K562 (cell line): Measurements from ENCODE around the gene IL12RB2. TPM values are rescaled to one million over a fixed set of nuclear protein-coding genes. Genes with fewer than 3 reads are reported as not detected.

Experiments used
- CBFA2T3 ChIP-seq: fragments of 450-650 bp; IDR thresholded peaks from 2 replicates; pipeline ENCODE4 v1.6.1; 2017
- CEBPG ChIP-seq, 3 experiments: fragments of 200-800 bp in 1 of 3; sonication (Bioruptor generic) in 1 of 3; sonication (generic) in 1 of 3; formaldehyde crosslinking in 1 of 3; IDR thresholded peaks in 2 of 3; conservative IDR thresholded peaks in 1 of 3; 2 replicates each; pipeline versions ENCODE4 v1.6.1 to v1.8.0; 2016 to 2022; ENCODE audit warnings: missing compliant biosample characterization in 2 of 3, missing genetic modification characterization in 2 of 3, mild to moderate bottlenecking in 1 of 3, missing genetic modification reagents in 1 of 3
- ELF4 ChIP-seq: fragments of 450-650 bp; formaldehyde crosslinking; IDR thresholded peaks from 2 replicates; pipeline ENCODE4 v1.4.0; 2022; ENCODE audit warnings: missing genetic modification characterization
- HNRNPUL1 ChIP-seq: fragments of 200-400 bp; formaldehyde crosslinking; IDR thresholded peaks from 2 replicates; pipeline ENCODE4 v1.6.1; 2017; ENCODE audit warnings: low read length
- IRF2 ChIP-seq: sonication (generic); formaldehyde crosslinking; IDR thresholded peaks from 2 replicates; pipeline ENCODE4 v1.8.1; 2022; ENCODE audit warnings: mild to moderate bottlenecking, missing genetic modification reagents
- KLF1 ChIP-seq: fragments of 450-650 bp; IDR thresholded peaks from 2 replicates; pipeline ENCODE4 v1.6.1; 2016; ENCODE audit warnings: missing genetic modification characterization, missing compliant biosample characterization
- NCOA6 ChIP-seq: fragments of 450-650 bp; IDR thresholded peaks from 2 replicates; pipeline ENCODE4 v1.6.1; 2017; ENCODE audit warnings: mild to moderate bottlenecking
- NELFE ChIP-seq: IDR thresholded peaks from 2 replicates; pipeline ENCODE4 v1.6.1; 2011; ENCODE audit warnings: mild to moderate bottlenecking; ENCODE audit not compliant: insufficient read depth, insufficient read length
- NR2F6 ChIP-seq: fragments of 450-650 bp; formaldehyde crosslinking; IDR thresholded peaks from 2 replicates; pipeline ENCODE4 v1.4.0; 2020; ENCODE audit warnings: mild to moderate bottlenecking
- PTBP1 ChIP-seq: fragments of 200-400 bp; formaldehyde crosslinking; IDR thresholded peaks from 2 replicates; pipeline ENCODE4 v1.6.1; 2017; ENCODE audit warnings: low read depth, low read length
- RB1 ChIP-seq: fragments of 450-650 bp; IDR thresholded peaks from 2 replicates; pipeline ENCODE4 v1.6.1; 2017; ENCODE audit warnings: low read depth, mild to moderate bottlenecking
- RBM25 ChIP-seq: fragments of 200-400 bp; formaldehyde crosslinking; IDR thresholded peaks from 2 replicates; pipeline ENCODE4 v1.6.1; 2018; ENCODE audit warnings: low read length, low read depth, moderate library complexity; ENCODE audit not compliant: severe bottlenecking
- SMARCA4 ChIP-seq: fragments of 450-650 bp; IDR thresholded peaks from 2 replicates; pipeline ENCODE4 v1.6.1; 2016
- SREBF1 ChIP-seq: fragments of 150-350 bp; IDR thresholded peaks from 2 replicates; pipeline ENCODE4 v1.6.1; 2014; ENCODE audit warnings: antibody characterized with exemption, low read depth, low read length, borderline replicate concordance
- SRF ChIP-seq, 2 experiments: fragments of 250-450, 450-650 bp in 1 of 2; sonication (Bioruptor Pico) in 1 of 2; sonication (generic) in 1 of 2; formaldehyde crosslinking; IDR thresholded peaks; 2 replicates each; pipeline versions ENCODE4 v1.5.0 to v1.5.1; 2020 to 2022; ENCODE audit warnings: mild to moderate bottlenecking in 1 of 2, missing genetic modification reagents in 1 of 2
- TFAM ChIP-seq: fragments of 250-450 bp; sonication (Bioruptor Pico); conservative IDR thresholded peaks from 2 replicates; pipeline ENCODE4 v1.5.0; 2021; ENCODE audit warnings: mild to moderate bottlenecking, moderate library complexity
- ZKSCAN3 ChIP-seq: fragments of 250-450 bp; sonication (Bioruptor Pico); IDR thresholded peaks from 2 replicates; pipeline ENCODE4 v1.4.0; 2020
- ZNF263 ChIP-seq: sonication (generic); formaldehyde crosslinking; IDR thresholded peaks from 2 replicates; pipeline ENCODE4 v1.8.0; 2022; ENCODE audit warnings: mild to moderate bottlenecking, missing genetic modification reagents, borderline replicate concordance
- ZNF316 ChIP-seq: fragments of 450-650 bp; IDR thresholded peaks from 2 replicates; pipeline ENCODE4 v1.6.1; 2016
- polyA plus RNA-seq, 8 experiments: library from polyadenylated mRNA; depleted of rRNA in 4 of 8; stranded (reverse) in 5 of 8; unstranded in 3 of 8; fragments of >200 nt; fragmentation: Nextera tagmentation in 2 of 8; fragmentation: Illumina TruSeq in 1 of 8; extraction: Ambion mirVana in 2 of 8; extraction: Trizol in 1 of 8; gene quantifications; 2 replicates each; pipeline versions ENCODE4 v1.2.1 to v1.2.3, GENCODE V29; 2011 to 2014; ENCODE audit warnings: inconsistent platforms in 1 of 8, missing spikeins in 1 of 8
- total RNA-seq, 7 experiments: library from RNA; depleted of rRNA in 6 of 7; stranded (reverse); fragments of >200 nt in 6 of 7; fragmentation: Illumina TruSeq in 2 of 7; extraction: Trizol in 2 of 7; gene quantifications; 2 replicates each; pipeline versions ENCODE4 v1.2.1 to v1.2.3, GENCODE V29; 2011 to 2021; ENCODE audit warnings: low replicate concordance in 1 of 7
- TF ChIP-seq, protein P1 (sequence below), 2 experiments: fragments of 200-800 bp in 1 of 2; sonication (Bioruptor generic) in 1 of 2; sonication (generic) in 1 of 2; formaldehyde crosslinking in 1 of 2; IDR thresholded peaks in 1 of 2; conservative IDR thresholded peaks in 1 of 2; 2 replicates each; pipeline versions ENCODE4 v1.5.0 to v1.6.1; 2016 to 2020; ENCODE audit warnings: missing compliant biosample characterization in 1 of 2, missing genetic modification characterization in 1 of 2, missing genetic modification reagents in 1 of 2
- TF ChIP-seq, protein P2 (sequence below): fragments of 450-650 bp; formaldehyde crosslinking; IDR thresholded peaks from 2 replicates; pipeline ENCODE4 v1.4.0; 2020; ENCODE audit warnings: mild to moderate bottlenecking, moderate library complexity
- TF ChIP-seq, protein P3 (sequence below): fragments of 250-450 bp; sonication (Bioruptor Pico); IDR thresholded peaks from 2 replicates; pipeline ENCODE4 v1.8.0; 2022; ENCODE audit warnings: moderate library complexity, mild to moderate bottlenecking, inconsistent platforms

Gene IL12RB2
- total and polyA plus RNA-seq, 9 of the 15 experiments (the other 6 are each of a cell fraction or from before 2014, with no cell fraction given), result 0.39 to 3.3 (median 1.9) TPM

DNA sequence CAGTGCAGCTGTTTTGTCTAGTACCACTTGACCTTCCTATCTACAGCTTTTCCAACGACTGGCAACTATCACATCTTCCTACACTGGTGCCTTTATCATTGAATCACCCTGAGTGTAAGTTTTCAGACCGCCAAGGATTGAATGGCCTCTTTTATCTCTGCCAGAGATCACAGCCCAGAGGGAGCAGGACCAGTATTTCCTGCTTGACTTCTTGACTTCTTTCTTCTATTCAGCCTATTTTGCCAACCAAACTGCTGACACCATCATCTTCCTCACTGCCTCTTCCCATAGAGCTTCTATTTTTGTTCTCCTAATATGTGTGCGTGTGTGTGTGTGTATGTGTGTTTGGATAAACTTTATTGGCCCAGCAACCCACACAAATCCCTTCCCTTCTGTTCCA lies 68.7 kb downstream of the IL12RB2 start (continued):
- TF ChIP-seq SRF (CRISPR knock-in tag; IDR thresholded peaks at IDR 0.05) (no peak), ELF4 (CRISPR knock-in tag) (no peak), HNRNPUL1 (no peak), PTBP1 (no peak), KLF1 (tag) (no peak), NELFE (no peak), NCOA6 (no peak), TFAM (no peak), NR2F6 (no peak), RB1 (no peak), CEBPG (CRISPR knock-in tag; IDR thresholded peaks at IDR 0.05) (no peak), CEBPG (tag; conservative IDR thresholded peaks at IDR 0.05 in 1 of 2, IDR thresholded peaks at IDR 0.05 in 1 of 2) (no peak), SMARCA4 (peak; percentile 19; the same call in 1 of the 2 replicates), IRF2 (CRISPR knock-in tag) (no peak), ZKSCAN3 (CRISPR knock-in tag) (no peak), ZNF263 (CRISPR knock-in tag) (no peak), CBFA2T3 (0 out of 2 replicates have a peak, but pooled peaks have one; percentile 16), ZNF316 (peak; percentile 68), SREBF1 (no peak), RBM25 (no peak)
- TF ChIP-seq, protein P1, sequence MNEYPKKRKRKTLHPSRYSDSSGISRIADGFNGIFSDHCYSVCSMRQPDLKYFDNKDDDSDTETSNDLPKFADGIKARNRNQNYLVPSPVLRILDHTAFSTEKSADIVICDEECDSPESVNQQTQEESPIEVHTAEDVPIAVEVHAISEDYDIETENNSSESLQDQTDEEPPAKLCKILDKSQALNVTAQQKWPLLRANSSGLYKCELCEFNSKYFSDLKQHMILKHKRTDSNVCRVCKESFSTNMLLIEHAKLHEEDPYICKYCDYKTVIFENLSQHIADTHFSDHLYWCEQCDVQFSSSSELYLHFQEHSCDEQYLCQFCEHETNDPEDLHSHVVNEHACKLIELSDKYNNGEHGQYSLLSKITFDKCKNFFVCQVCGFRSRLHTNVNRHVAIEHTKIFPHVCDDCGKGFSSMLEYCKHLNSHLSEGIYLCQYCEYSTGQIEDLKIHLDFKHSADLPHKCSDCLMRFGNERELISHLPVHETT (CRISPR knock-in tag; conservative IDR thresholded peaks at IDR 0.05 in 1 of 2, IDR thresholded peaks at IDR 0.05 in 1 of 2), result no peak
- TF ChIP-seq, protein P2, sequence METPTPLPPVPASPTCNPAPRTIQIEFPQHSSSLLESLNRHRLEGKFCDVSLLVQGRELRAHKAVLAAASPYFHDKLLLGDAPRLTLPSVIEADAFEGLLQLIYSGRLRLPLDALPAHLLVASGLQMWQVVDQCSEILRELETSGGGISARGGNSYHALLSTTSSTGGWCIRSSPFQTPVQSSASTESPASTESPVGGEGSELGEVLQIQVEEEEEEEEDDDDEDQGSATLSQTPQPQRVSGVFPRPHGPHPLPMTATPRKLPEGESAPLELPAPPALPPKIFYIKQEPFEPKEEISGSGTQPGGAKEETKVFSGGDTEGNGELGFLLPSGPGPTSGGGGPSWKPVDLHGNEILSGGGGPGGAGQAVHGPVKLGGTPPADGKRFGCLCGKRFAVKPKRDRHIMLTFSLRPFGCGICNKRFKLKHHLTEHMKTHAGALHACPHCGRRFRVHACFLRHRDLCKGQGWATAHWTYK (CRISPR knock-in tag), result no peak
- TF ChIP-seq, protein P3, sequence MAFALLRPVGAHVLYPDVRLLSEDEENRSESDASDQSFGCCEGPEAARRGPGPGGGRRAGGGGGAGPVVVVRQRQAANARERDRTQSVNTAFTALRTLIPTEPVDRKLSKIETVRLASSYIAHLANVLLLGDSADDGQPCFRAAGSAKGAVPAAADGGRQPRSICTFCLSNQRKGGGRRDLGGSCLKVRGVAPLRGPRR (CRISPR knock-in tag), result no peak
